ENCODE results near the gene PDSS2.
"Not testable (repeated sequence)": the region's sequence is repeated elsewhere in the genome, so short reads cannot be mapped to it uniquely, and the experiment has no call there.

PDSS2 gene

DNA sequence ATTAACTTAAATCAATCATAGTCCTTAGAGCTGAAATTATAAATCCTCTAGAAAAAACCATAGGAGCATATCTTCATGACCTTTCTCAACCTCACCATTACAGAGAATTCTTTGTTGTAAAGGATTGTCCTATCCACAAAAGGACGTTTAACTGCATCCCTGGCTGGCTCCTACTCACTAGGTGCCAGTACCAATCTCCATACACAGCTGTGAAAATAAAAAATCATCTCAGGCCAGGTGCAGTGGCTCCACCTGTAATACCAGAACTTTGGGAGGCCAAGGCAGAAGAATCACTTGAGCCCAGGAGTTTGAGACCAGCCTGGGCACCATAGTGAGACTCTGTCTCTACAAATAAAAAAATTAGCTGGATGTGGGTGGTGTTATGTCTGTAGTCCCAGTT lies 89.9 kb downstream of the PDSS2 start:
- in situ Hi-C loops (cut with HindIII; ENCODE audit: low sequenced_read_pairs), result no loop called here

DNA sequence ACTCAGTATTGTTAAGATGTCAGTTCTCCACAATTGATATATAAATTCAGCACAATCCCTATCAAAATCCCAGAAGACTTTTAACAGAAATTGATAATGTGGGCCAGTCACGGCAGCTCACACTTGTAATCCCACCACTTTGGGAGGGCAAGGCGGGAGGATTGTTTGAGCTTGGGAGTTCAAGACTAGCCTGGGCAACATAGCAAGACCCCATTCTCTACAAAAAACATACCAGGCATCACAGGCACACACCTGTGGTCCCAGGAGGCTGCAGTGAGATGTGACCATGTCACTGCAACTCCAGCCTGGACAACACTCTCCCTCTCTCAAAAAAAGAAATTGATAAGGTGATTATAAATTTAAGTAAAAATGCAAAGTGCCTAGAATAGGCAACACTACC lies 90.9 kb downstream of the PDSS2 start:
- in situ Hi-C loops (cut with HindIII; ENCODE audit: low sequenced_read_pairs), result no loop called here

- in situ Hi-C loops (cut with HindIII; ENCODE audit: low sequenced_read_pairs), result not testable (repeated sequence)
Measured at GRCh38 chr6:107364173-107364572, 95.2 kb downstream of the PDSS2 start.

GRCh38 chr6:107361753-107362604 lies 97.4 kb downstream of the PDSS2 start:
- in situ Hi-C loops (cut with HindIII; ENCODE audit: low sequenced_read_pairs), result no loop called here

- in situ Hi-C loops (cut with HindIII; ENCODE audit: low sequenced_read_pairs), result no loop called here
Measured at GRCh38 chr6:107360476-107360875, 98.9 kb downstream of the PDSS2 start.

DNA sequence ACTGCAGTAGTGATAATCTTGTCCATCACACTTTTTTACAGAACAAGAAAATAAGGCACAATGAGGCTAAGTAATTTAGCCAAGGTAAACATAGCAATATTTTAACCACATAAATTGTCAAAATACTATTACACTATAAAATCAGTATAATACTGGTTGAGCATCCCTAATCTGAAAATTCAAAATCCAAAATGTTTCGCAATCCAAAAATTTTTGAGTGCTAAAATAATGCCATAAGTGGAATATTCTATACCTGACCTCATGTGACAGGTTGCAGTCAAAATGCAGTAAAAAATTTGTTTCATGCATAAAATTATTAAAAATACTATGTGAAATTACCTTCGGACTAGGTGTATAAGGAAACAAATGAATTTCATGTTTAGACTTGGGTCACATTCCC lies 101.5 kb downstream of the PDSS2 start:
- in situ Hi-C loops (cut with HindIII; ENCODE audit: low sequenced_read_pairs), result no loop called here

- in situ Hi-C loops (cut with HindIII; ENCODE audit: low sequenced_read_pairs), result no loop called here
Measured at GRCh38 chr6:107357031-107357430, 102.3 kb downstream of the PDSS2 start.

DNA sequence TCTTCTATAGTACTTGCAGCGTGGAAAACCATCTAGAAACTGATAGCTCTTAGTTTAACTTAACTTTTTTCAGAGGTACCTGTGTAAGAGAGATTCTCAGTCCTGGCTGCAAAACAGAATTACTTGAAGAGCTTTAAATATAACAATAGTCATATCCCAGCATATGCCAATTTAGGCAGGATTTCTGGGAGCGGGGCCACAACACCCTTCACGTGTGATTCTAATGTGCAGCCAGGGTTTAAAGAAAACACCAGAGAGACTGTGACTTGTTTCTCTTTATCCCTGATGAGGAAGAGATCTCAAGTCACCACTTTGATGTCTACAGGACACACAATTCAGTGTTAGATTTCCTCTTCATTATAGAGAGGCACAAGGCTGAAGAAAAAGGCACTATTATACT lies 103.7 kb downstream of the PDSS2 start:
- in situ Hi-C loops (cut with HindIII; ENCODE audit: low sequenced_read_pairs), result no loop called here

DNA sequence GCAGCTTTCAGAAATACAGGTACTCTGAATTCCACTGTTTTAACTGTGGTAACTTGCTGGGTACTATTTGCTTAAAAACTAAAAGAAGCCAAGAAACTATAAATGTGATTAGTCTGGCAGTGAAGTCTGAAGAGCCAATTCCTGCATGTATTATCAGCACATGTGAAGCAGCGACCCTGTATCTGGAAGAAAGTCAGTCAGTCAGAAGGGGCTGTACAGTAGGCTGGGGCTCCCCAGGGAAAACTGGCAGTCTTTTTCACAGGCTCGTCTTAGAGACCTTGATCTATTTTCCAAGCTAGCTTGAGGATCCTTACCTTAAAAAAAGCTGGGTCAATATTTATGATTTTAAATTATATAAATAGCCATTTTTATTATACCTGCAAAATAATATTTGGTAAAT lies 104.9 kb downstream of the PDSS2 start:
- in situ Hi-C loops (cut with HindIII; ENCODE audit: low sequenced_read_pairs), result no loop called here

DNA sequence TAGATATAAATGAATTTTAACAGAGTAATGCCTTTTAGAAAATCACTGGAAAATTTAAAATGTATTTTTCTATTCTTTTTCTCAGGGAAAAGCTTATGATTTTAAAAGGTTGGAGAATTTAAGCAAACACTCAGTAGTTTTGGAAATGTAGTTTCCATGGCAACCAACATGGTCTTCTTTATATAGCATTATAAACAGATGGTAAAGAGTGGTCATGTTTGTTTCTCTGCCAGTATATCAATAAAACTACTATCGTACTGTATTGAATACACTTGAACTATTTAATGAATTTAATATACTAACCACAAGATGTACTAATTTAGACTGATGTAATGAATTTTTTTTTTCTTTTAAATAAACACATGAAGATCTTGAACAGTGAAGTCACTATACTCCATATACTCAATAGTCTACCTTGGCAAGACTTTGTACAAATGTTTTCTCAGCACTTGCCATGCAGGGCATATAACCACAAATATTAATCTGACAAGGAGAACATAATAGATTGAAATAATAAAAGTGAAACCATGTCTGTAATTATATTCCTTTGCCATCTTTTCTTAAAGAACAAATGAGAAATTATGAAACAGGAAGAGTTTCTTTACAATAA lies 105.5 kb downstream of the PDSS2 start:
- in situ Hi-C loops (cut with HindIII; ENCODE audit: low sequenced_read_pairs), result no loop called here

DNA sequence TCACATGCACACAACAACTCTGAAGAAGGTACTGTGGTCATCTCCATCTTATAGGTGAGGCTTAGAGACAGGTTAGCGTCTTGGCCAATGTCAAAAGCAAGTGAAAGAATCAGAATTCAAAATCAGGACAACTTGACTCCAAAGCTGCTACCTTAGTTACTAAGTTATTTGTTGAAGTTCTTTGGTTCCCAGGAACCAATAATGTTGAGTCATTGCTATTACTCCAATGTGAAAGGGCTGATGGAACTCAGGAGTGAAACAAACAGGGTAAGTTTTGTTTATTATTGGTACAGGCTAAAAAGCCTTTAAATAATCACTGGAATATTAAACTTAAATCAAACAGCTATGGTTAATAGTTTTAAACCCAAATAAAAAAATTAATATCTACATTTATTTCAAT lies 111.1 kb downstream of the PDSS2 start:
- in situ Hi-C loops (cut with HindIII; ENCODE audit: low sequenced_read_pairs), result no loop called here

DNA sequence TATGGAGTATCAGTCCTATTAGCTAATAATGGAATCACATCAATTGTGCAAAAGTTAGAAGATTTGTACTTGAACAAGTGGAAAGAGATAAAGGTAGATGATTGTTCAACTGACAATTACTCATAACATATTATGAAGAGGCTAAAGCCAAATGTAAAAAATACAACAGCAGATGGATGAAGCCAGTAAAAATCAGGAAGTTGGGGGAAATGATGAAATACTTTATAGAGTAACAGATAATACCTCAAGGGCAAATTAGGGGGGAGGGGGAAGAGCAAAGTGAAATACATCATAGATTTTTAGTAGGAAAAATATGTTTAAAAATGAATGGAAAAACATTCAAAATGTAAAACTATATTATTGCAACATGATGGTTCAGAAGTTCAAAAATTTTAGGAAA lies 114.0 kb downstream of the PDSS2 start:
- in situ Hi-C loops (cut with HindIII; ENCODE audit: low sequenced_read_pairs), result no loop called here

DNA sequence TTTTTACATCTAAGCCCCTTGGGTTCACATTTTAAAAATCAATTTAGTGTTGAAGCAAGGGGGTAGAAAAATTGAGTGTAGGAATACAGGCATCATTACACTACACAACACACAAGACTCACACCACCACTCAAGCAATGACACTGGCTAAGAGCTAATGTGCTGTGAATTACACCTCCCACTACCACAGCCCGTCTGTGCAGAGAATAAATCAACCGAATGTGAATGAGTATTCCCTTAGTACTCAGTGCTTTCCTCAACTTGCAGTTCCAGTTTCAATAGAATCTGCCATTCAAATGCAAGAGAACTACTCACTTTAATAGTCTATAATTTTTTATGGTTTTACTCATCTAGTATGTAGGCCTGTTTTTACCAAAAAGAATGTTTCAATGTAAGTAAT lies 114.4 kb downstream of the PDSS2 start:
- in situ Hi-C loops (cut with HindIII; ENCODE audit: low sequenced_read_pairs), result no loop called here

- in situ Hi-C loops (cut with HindIII; ENCODE audit: low sequenced_read_pairs), result no loop called here
Measured at GRCh38 chr6:107344383-107344782, 115.0 kb downstream of the PDSS2 start.

DNA sequence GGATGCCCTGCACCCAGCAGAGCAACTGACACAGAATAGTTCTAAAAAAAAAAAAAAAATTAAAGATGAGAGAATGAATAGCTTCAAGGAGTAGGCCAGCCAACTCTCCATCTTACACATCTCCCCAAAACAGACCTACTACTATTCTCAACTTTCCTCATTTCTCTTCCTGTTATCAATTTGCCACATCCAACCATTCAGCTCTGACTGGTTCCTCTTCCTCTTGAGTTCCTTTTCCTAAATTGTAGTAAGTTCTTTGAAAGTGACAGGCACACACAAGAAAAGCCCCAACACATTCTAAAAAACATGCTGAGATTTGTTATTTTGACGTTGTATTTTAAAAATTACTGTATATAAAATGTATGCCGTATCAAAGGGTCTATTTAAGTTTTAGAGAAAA lies 117.2 kb downstream of the PDSS2 start:
- in situ Hi-C loops (cut with HindIII; ENCODE audit: low sequenced_read_pairs), result no loop called here

DNA sequence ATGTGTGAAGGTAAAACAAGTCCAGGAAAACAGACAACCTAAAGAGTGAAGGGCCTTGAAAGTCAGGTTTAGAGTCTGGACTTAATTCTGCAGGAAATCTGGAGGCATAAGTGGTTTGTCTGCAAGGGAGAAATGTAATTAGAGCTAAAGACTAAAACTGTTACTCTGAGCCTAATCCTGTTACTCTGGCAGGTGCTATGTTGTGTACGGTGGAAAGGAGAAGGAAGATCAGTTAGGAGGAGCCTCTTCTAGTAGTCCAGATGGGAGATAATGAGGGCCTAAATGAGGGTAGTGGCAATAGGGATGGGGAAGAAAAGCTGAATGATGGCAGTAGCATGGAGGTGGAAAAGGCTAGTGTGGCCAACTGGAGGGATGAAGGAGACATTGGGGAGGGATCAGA lies 118.5 kb downstream of the PDSS2 start:
- in situ Hi-C loops (cut with HindIII; ENCODE audit: low sequenced_read_pairs), result no loop called here

- in situ Hi-C loops (cut with HindIII; ENCODE audit: low sequenced_read_pairs), result no loop called here
Measured at GRCh38 chr6:107337191-107337741, 122.1 kb downstream of the PDSS2 start.

DNA sequence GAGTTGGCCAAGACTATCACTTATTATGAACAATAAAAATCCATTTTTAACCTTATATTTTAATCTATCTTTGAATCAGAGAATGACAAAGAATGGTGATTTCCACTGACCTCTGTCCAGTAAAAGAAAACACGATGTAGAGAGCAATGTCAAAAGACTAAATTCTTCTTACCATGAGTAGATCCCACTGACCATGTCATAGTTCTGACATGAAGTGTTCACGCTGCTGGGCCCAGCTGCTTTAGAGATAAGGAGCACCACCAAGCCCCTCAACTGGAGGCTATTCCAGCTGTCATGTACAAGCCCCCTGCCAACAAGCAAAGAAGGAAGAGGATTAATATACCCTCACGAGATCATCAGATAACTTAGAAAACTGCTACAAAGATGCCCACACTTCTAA lies 125.3 kb downstream of the PDSS2 start:
- in situ Hi-C loops (cut with HindIII; ENCODE audit: low sequenced_read_pairs), result no loop called here

GRCh38 chr6:107333491-107333890 lies 125.9 kb downstream of the PDSS2 start:
- in situ Hi-C loops (cut with HindIII; ENCODE audit: low sequenced_read_pairs), result no loop called here

- in situ Hi-C loops (cut with HindIII; ENCODE audit: low sequenced_read_pairs), result no loop called here
Measured at GRCh38 chr6:107331409-107332386, 127.7 kb downstream of the PDSS2 start.

DNA sequence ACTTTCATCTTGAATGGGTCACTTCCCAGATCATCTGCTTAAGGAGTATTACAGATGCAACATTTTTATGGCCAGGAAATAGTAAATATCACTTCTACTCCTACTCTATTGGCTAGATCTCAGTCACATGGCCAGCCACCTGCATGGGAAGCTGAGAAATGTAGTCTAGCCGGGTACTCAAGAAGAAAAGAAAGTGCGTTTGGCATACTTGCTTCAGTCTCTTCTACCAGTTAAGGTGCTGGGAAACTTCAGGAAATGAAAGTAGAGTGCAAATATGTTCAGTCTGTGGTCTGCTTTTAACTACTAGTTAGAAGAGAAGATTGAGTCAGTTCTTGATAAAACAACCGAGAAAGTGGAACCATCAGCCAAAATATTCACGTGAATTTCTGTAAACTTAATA lies 129.2 kb downstream of the PDSS2 start:
- in situ Hi-C loops (cut with HindIII; ENCODE audit: low sequenced_read_pairs), result no loop called here
